K562 (cell line): ENCODE results near the gene TMEM179. TPM values are rescaled to one million over a fixed set of nuclear protein-coding genes. Genes with fewer than 3 reads are reported as not detected.

Experiments
- ATAC-seq: fragments of 200-7000 bp; cut with Tn5 transposase; 3 replicates; pipeline ENCODE4 v1.9.1; 2020; ENCODE audit warnings: moderate library complexity
- BruUV-seq: library from RNA; stranded (reverse); fragments of 400-500 nt; replicated peaks from 2 replicates; lab custom pipeline; 2021; lab: Mats Ljungman, UMichigan
- CTCF ChIA-PET: fragments of 300-600 bp; formaldehyde crosslinking; extraction: SDS; loops from one replicate; lab custom pipeline; 2021; ENCODE audit warnings: low intra/inter-chr PET ratio; lab: Yijun Ruan, JAX
- POLR2A ChIA-PET: fragments of 300-600, 350-650 bp; sonication (Branson Sonifier 250); formaldehyde crosslinking; extraction: SDS; loops from one replicate; lab custom pipeline; 2021; ENCODE audit warnings: antibody characterized with exemption, inconsistent platforms; lab: Yijun Ruan, JAX
- DNase-seq, 4 experiments: peaks; one replicate each; pipeline versions ENCODE4 v3.0.0 to v3.0.0-alpha.2; 2011 to 2018; ENCODE audit warnings: low spot score in 3 of 4, mixed read lengths in 3 of 4; ENCODE audit errors: extremely low read depth in 1 of 4
- FAIRE-seq: peaks from 2 replicates; lab custom pipeline; 2011; peaks lifted over from hg19 to GRCh38; lab: Jason Lieb, UNC
- H2AFZ ChIP-seq: 2 replicates; pipeline ENCODE4 v1.6.0; 2011; ENCODE audit warnings: low read depth, low read length, control low read depth, inconsistent platforms
- H3K27ac ChIP-seq: fragments of 200-600 bp; 3 replicates; pipeline ENCODE4 v1.8.0; 2011; ENCODE audit warnings: low read depth, mild to moderate bottlenecking, control low read depth, inconsistent platforms, low read length, moderate library complexity, mixed read lengths; ENCODE audit errors: extremely low read depth
- H3K27me3 ChIP-seq, 2 experiments: fragments of 300-600 bp in 1 of 2; 2 replicates in 1 of 2; 3 replicates in 1 of 2; pipeline versions ENCODE4 v1.6.0 to v1.8.0; 2011; ENCODE audit warnings: inconsistent platforms in 2 of 2, low read length in 2 of 2, mild to moderate bottlenecking in 1 of 2, mixed read lengths in 1 of 2, moderate library complexity in 1 of 2; ENCODE audit not compliant: control insufficient read depth in 2 of 2, insufficient read depth in 2 of 2
- H3K36me3 ChIP-seq: fragments of 300-600 bp; 3 replicates; pipeline ENCODE4 v1.8.0; 2011; ENCODE audit warnings: mild to moderate bottlenecking, low read length, inconsistent platforms; ENCODE audit not compliant: control insufficient read depth, insufficient read depth
- H3K4me1 ChIP-seq, 2 experiments: fragments of 200-600 bp in 1 of 2; replicated peaks in 1 of 2; 2 replicates in 1 of 2; 3 replicates in 1 of 2; pipeline versions ENCODE4 v1.5.1 to v1.8.0; 2011; ENCODE audit warnings: inconsistent platforms in 2 of 2, low read length in 2 of 2, mild to moderate bottlenecking in 1 of 2, mixed read lengths in 1 of 2, moderate library complexity in 1 of 2; ENCODE audit not compliant: control insufficient read depth in 2 of 2, insufficient read depth in 2 of 2
- H3K4me2 ChIP-seq: 2 replicates; pipeline ENCODE4 v1.6.1; 2011; ENCODE audit warnings: low read length, control low read depth, inconsistent platforms, mixed read lengths; ENCODE audit not compliant: insufficient read depth
- H3K4me3 ChIP-seq: fragments of 200-600 bp; sonication (generic), shearing (Covaris generic); 2 replicates; pipeline ENCODE4 v1.5.1; 2016; ENCODE audit warnings: control low read depth, inconsistent platforms
- H3K79me2 ChIP-seq: fragments of 200-600 bp; 3 replicates; pipeline ENCODE4 v1.8.0; 2011; ENCODE audit warnings: low read length, inconsistent platforms; ENCODE audit not compliant: control insufficient read depth, insufficient read depth
- H3K9ac ChIP-seq, 2 experiments: 2 replicates each; pipeline versions ENCODE4 v1.6.0 to v1.6.1; 2011; ENCODE audit warnings: low read depth in 2 of 2, low read length in 2 of 2, control low read depth in 1 of 2, inconsistent platforms in 1 of 2, mild to moderate bottlenecking in 1 of 2, mixed read lengths in 1 of 2; ENCODE audit not compliant: insufficient read depth in 1 of 2
- H3K9me1 ChIP-seq: one replicate; pipeline ENCODE4 v1.6.0; 2011; ENCODE audit warnings: inconsistent platforms, mild to moderate bottlenecking, low read length, moderate library complexity; ENCODE audit not compliant: control insufficient read depth, insufficient read depth
- H3K9me3 ChIP-seq: replicated peaks from 2 replicates; pipeline ENCODE4 v1.5.1; 2011; ENCODE audit warnings: low read depth, low read length, inconsistent platforms; ENCODE audit not compliant: control insufficient read depth, insufficient read depth
- H4K20me1 ChIP-seq: replicated peaks from 2 replicates; pipeline ENCODE4 v1.6.1; 2011; ENCODE audit warnings: low read length, inconsistent platforms, mixed read lengths; ENCODE audit not compliant: control insufficient read depth, insufficient read depth
- BHLHE40 ChIP-seq: IDR thresholded peaks from 2 replicates; pipeline ENCODE4 v1.6.1; 2011; ENCODE audit warnings: low read length, improper control_type of control experiment
- CTCF ChIP-seq, 3 experiments: IDR thresholded peaks in 2 of 3; conservative IDR thresholded peaks in 1 of 3; 2 replicates each; pipeline ENCODE4 v1.5.1; 2011 to 2012; ENCODE audit warnings: low read length in 3 of 3, mild to moderate bottlenecking in 3 of 3, control low read depth in 2 of 3, improper control_type of control experiment in 1 of 3, inconsistent platforms in 1 of 3, low read depth in 1 of 3, mixed read lengths in 1 of 3, moderate library complexity in 1 of 3; ENCODE audit not compliant: insufficient read depth in 2 of 3
- HDAC2 ChIP-seq: fragments of 450-650 bp; IDR thresholded peaks from 2 replicates; pipeline ENCODE4 v1.6.1; 2016; ENCODE audit warnings: mild to moderate bottlenecking
- WGBS: fragments of 100-300 bp; shearing (Covaris generic); methylation state at CpG from one replicate; pipeline ENCODE4 v1.1.6; 2016; ENCODE audit warnings: low coverage, mixed read lengths; ENCODE audit not compliant: insufficient coverage; ENCODE audit errors: missing lambda C conversion rate; 5-methylcytosine and 5-hydroxymethylcytosine counted together
- in situ Hi-C: fragments of 300-500 bp; cut with MboI; formaldehyde crosslinking; loops from 4 replicates; pipeline ENCODE4 v1.15.0; 2018; ENCODE audit warnings: inconsistent platforms, mixed read lengths
- intact Hi-C: fragments of 100-400 bp; cut with micrococcal nuclease; formaldehyde crosslinking; loops from 2 replicates; pipeline ENCODE4 v1.14.2; 2022
- polyA plus RNA-seq, 8 experiments: library from polyadenylated mRNA; depleted of rRNA in 4 of 8; stranded (reverse) in 5 of 8; unstranded in 3 of 8; fragments of >200 nt; fragmentation: Nextera tagmentation in 2 of 8; fragmentation: Illumina TruSeq in 1 of 8; extraction: Ambion mirVana in 2 of 8; extraction: Trizol in 1 of 8; gene quantifications; 2 replicates each; pipeline versions ENCODE4 v1.2.1 to v1.2.3, GENCODE V29; 2011 to 2014; ENCODE audit warnings: inconsistent platforms in 1 of 8, missing spikeins in 1 of 8
- total RNA-seq, 7 experiments: library from RNA; depleted of rRNA in 6 of 7; stranded (reverse); fragments of >200 nt in 6 of 7; fragmentation: Illumina TruSeq in 2 of 7; extraction: Trizol in 2 of 7; gene quantifications; 2 replicates each; pipeline versions ENCODE4 v1.2.1 to v1.2.3, GENCODE V29; 2011 to 2021; ENCODE audit warnings: low replicate concordance in 1 of 7

TMEM179 gene
- total and polyA plus RNA-seq, 9 of the 15 experiments (the other 6 are each of a cell fraction or from before 2014, with no cell fraction given), result not detected

- no peaks in the 10 kb centered on the region for H3K4me1 ChIP-seq
- in situ Hi-C loops, result no loop called here
- no peak for DNase-seq
These were observed 53.5 kb downstream of the TMEM179 start for GRCh38 chr14:104550861-104551728.

More at GRCh38 chr14:104550861-104551728, 53.5 kb downstream of the TMEM179 start:
- H3K9ac ChIP-seq, result no peak overlapping the region
- H2AFZ ChIP-seq, result no peak overlapping the region
- no peak for FAIRE-seq
- H3K36me3 ChIP-seq, result no peaks in the 10 kb centered on the region
- no peaks in the 10 kb centered on the region for H3K9me3 ChIP-seq
- H3K4me3 ChIP-seq, result no peak overlapping the region
- H3K27ac ChIP-seq, result no peak overlapping the region
- TF ChIP-seq HDAC2 (no peak), CTCF (IDR thresholded peaks at IDR 0.05 in 2 of 3, conservative IDR thresholded peaks at IDR 0.05 in 1 of 3; ENCODE audit: insufficient read depth in 2 of 3, low read depth in 1 of 3, low read length in 3 of 3) (0 out of 6 replicates have a peak, but pooled peaks of 1 of the 3 experiments have one; percentile 13), BHLHE40 (peak; percentile 42)
- CTCF ChIA-PET, result no interaction called here
- BruUV-seq, result no TSS peak
- no peak overlapping the region for H3K4me2 ChIP-seq
- intact Hi-C loops, result no loop called here
- POLR2A ChIA-PET, result no interaction called here
- H3K27me3 ChIP-seq, result peaks cover 0 to 32% of the 10 kb centered on the region in 2 experiments; a peak in 2 of 5 replicates
- no peaks in the 10 kb centered on the region for H3K79me2 ChIP-seq
- H4K20me1 ChIP-seq, result no peaks in the 10 kb centered on the region; the same call in none of the 2 replicates
- H3K9me1 ChIP-seq, result no peaks in the 10 kb centered on the region
- WGBS, result 1% methylated on average over 15 of the region's 24 CpGs
- peak; percentile 37; the same call in 1 of the 3 replicates for ATAC-seq
